ENCODE data around the gene XXYLT1.

XXYLT1 gene

GRCh38 chr3:195207731-195208130 lies 63.2 kb downstream of the XXYLT1 start:
- Histone ChIP-seq H3K4me1 (ENCODE audit: control insufficient read depth, insufficient read depth, low read length) (no peaks in the 10 kb centered on the region), H3K36me3 (ENCODE audit: control insufficient read depth, insufficient read depth, low read length) (no peaks in the 10 kb centered on the region), H3K27me3 (ENCODE audit: control insufficient read depth, insufficient read depth, low read length) (no peaks in the 10 kb centered on the region), H3K9me3 (ENCODE audit: control insufficient read depth, insufficient read depth, low read length) (no peaks in the 10 kb centered on the region), H3K9ac (ENCODE audit: low read depth, low read length) (no peak overlapping the region), H3K4me3 (ENCODE audit: low read depth, low read length) (no peak overlapping the region)

GRCh38 chr3:195207056-195207455 lies 63.9 kb downstream of the XXYLT1 start:
- Histone ChIP-seq H3K36me3 (ENCODE audit: control insufficient read depth, insufficient read depth, low read length) (no peaks in the 10 kb centered on the region), H3K9me3 (ENCODE audit: control insufficient read depth, insufficient read depth, low read length) (no peaks in the 10 kb centered on the region), H3K4me1 (ENCODE audit: control insufficient read depth, insufficient read depth, low read length) (no peaks in the 10 kb centered on the region), H3K9ac (ENCODE audit: low read depth, low read length) (no peak overlapping the region), H3K4me3 (ENCODE audit: low read depth, low read length) (no peak overlapping the region), H3K27me3 (ENCODE audit: control insufficient read depth, insufficient read depth, low read length) (no peaks in the 10 kb centered on the region)

GRCh38 chr3:195204360-195205163 lies 66.4 kb downstream of the XXYLT1 start:
- H3K27me3 ChIP-seq (ENCODE audit: control insufficient read depth, insufficient read depth, low read length): no peaks in the 10 kb centered on the region
- no peaks in the 10 kb centered on the region for H3K9me3 ChIP-seq (ENCODE audit: control insufficient read depth, insufficient read depth, low read length)
- no peaks in the 10 kb centered on the region for H3K4me1 ChIP-seq (ENCODE audit: control insufficient read depth, insufficient read depth, low read length)
- no peaks in the 10 kb centered on the region for H3K36me3 ChIP-seq (ENCODE audit: control insufficient read depth, insufficient read depth, low read length)
- no peak overlapping the region for H3K9ac ChIP-seq (ENCODE audit: low read depth, low read length)
- H3K4me3 ChIP-seq (ENCODE audit: low read depth, low read length): no peak overlapping the region

- H3K27me3 ChIP-seq (ENCODE audit: control insufficient read depth, insufficient read depth, low read length): no peaks in the 10 kb centered on the region
- no peak overlapping the region for H3K9ac ChIP-seq (ENCODE audit: low read depth, low read length)
- H3K9me3 ChIP-seq (ENCODE audit: control insufficient read depth, insufficient read depth, low read length): no peaks in the 10 kb centered on the region
- H3K4me3 ChIP-seq (ENCODE audit: low read depth, low read length): no peak overlapping the region
- no peaks in the 10 kb centered on the region for H3K4me1 ChIP-seq (ENCODE audit: control insufficient read depth, insufficient read depth, low read length)
- no peaks in the 10 kb centered on the region for H3K36me3 ChIP-seq (ENCODE audit: control insufficient read depth, insufficient read depth, low read length)
Observed at GRCh38 chr3:195203606-195204005, 67.4 kb downstream of the XXYLT1 start.

- H3K9ac ChIP-seq (ENCODE audit: low read depth, low read length): no peak overlapping the region
- H3K27me3 ChIP-seq (ENCODE audit: control insufficient read depth, insufficient read depth, low read length): no peaks in the 10 kb centered on the region
- H3K36me3 ChIP-seq (ENCODE audit: control insufficient read depth, insufficient read depth, low read length): no peaks in the 10 kb centered on the region
- peaks cover 5% of the 10 kb centered on the region for H3K4me1 ChIP-seq (ENCODE audit: control insufficient read depth, insufficient read depth, low read length)
- H3K4me3 ChIP-seq (ENCODE audit: low read depth, low read length): no peak overlapping the region
- no peaks in the 10 kb centered on the region for H3K9me3 ChIP-seq (ENCODE audit: control insufficient read depth, insufficient read depth, low read length)
Observed at GRCh38 chr3:195201295-195201694, 69.7 kb downstream of the XXYLT1 start.

- Histone ChIP-seq H3K27me3 (ENCODE audit: control insufficient read depth, insufficient read depth, low read length) (no peaks in the 10 kb centered on the region), H3K9ac (ENCODE audit: low read depth, low read length) (no peak overlapping the region), H3K4me1 (ENCODE audit: control insufficient read depth, insufficient read depth, low read length) (peaks cover 7% of the 10 kb centered on the region), H3K4me3 (ENCODE audit: low read depth, low read length) (no peak overlapping the region), H3K9me3 (ENCODE audit: control insufficient read depth, insufficient read depth, low read length) (no peaks in the 10 kb centered on the region), H3K36me3 (ENCODE audit: control insufficient read depth, insufficient read depth, low read length) (no peaks in the 10 kb centered on the region)
Observed at GRCh38 chr3:195200010-195200822, 70.7 kb downstream of the XXYLT1 start.

- Histone ChIP-seq H3K9ac (ENCODE audit: low read depth, low read length) (no peak overlapping the region), H3K4me1 (ENCODE audit: control insufficient read depth, insufficient read depth, low read length) (peaks cover 10% of the 10 kb centered on the region), H3K36me3 (ENCODE audit: control insufficient read depth, insufficient read depth, low read length) (no peaks in the 10 kb centered on the region), H3K4me3 (ENCODE audit: low read depth, low read length) (no peak overlapping the region), H3K27me3 (ENCODE audit: control insufficient read depth, insufficient read depth, low read length) (no peaks in the 10 kb centered on the region), H3K9me3 (ENCODE audit: control insufficient read depth, insufficient read depth, low read length) (no peaks in the 10 kb centered on the region)
Observed at GRCh38 chr3:195198426-195199346, 72.3 kb downstream of the XXYLT1 start.

- no peak overlapping the region for H3K4me3 ChIP-seq (ENCODE audit: low read depth, low read length)
- no peak overlapping the region for H3K9ac ChIP-seq (ENCODE audit: low read depth, low read length)
- peaks cover 10% of the 10 kb centered on the region for H3K4me1 ChIP-seq (ENCODE audit: control insufficient read depth, insufficient read depth, low read length)
- H3K27me3 ChIP-seq (ENCODE audit: control insufficient read depth, insufficient read depth, low read length): no peaks in the 10 kb centered on the region
- no peaks in the 10 kb centered on the region for H3K9me3 ChIP-seq (ENCODE audit: control insufficient read depth, insufficient read depth, low read length)
- no peaks in the 10 kb centered on the region for H3K36me3 ChIP-seq (ENCODE audit: control insufficient read depth, insufficient read depth, low read length)
Observed at GRCh38 chr3:195197765-195198425, 73.1 kb downstream of the XXYLT1 start.

GRCh38 chr3:195196266-195196665 lies 74.7 kb downstream of the XXYLT1 start:
- H3K36me3 ChIP-seq (ENCODE audit: control insufficient read depth, insufficient read depth, low read length): no peaks in the 10 kb centered on the region
- peaks cover 1% of the 10 kb centered on the region for H3K9me3 ChIP-seq (ENCODE audit: control insufficient read depth, insufficient read depth, low read length)
- peaks cover 10% of the 10 kb centered on the region for H3K4me1 ChIP-seq (ENCODE audit: control insufficient read depth, insufficient read depth, low read length)
- no peaks in the 10 kb centered on the region for H3K27me3 ChIP-seq (ENCODE audit: control insufficient read depth, insufficient read depth, low read length)
- H3K4me3 ChIP-seq (ENCODE audit: low read depth, low read length): no peak overlapping the region
- H3K9ac ChIP-seq (ENCODE audit: low read depth, low read length): no peak overlapping the region

- peaks cover 10% of the 10 kb centered on the region for H3K4me1 ChIP-seq (ENCODE audit: control insufficient read depth, insufficient read depth, low read length)
- H3K4me3 ChIP-seq (ENCODE audit: low read depth, low read length): no peak overlapping the region
- no peaks in the 10 kb centered on the region for H3K27me3 ChIP-seq (ENCODE audit: control insufficient read depth, insufficient read depth, low read length)
Observed at GRCh38 chr3:195195321-195196209, 75.4 kb downstream of the XXYLT1 start.

More at GRCh38 chr3:195195321-195196209, 75.4 kb downstream of the XXYLT1 start:
- Histone ChIP-seq H3K9me3 (ENCODE audit: control insufficient read depth, insufficient read depth, low read length) (peaks cover 4% of the 10 kb centered on the region), H3K36me3 (ENCODE audit: control insufficient read depth, insufficient read depth, low read length) (no peaks in the 10 kb centered on the region), H3K9ac (ENCODE audit: low read depth, low read length) (no peak overlapping the region)

All from iPS-15b (cell line).